ENCODE results near the gene SAMD7.

The SAMD7 gene

DNA sequence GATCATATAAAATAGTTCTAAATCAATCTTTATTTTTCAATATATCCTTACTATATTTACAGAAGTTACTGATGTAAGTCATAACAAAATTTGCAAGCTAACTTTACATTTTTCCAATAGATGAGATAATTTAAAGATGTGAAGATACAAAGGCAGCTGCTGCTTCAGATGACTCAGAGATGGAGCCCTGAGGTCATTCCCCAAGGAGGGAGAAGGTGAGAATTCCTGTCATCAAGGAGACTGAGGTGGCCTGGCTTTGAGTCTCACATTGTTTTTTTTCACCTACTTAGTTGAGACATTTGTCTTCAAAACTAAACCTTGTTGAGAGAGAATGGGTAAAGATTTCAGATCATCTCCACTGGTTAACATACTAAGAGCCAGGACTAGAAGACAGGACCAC, 3.9 kb upstream of the SAMD7 start:
- no peak for DNase-seq

DNA sequence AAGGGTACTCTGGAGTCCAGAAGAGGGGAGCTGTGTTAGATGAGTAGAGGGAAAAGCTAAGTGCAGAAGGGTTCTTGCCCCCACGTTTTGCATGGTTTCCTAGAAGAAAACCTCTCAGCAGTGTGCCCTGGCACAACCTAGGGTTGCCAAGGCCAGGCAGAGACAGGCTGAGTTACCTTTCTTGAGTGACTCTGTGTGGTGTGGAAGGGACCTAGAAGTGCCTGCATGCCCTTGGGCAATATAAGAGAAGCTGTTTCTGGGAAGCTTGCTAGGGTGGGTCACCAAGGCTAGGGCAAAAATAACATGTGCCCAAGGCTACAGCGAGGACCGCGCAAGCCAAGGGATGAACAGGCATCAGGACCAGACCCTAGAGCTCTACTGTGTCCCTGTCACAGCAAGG, 3.4 kb upstream of the SAMD7 start:
- no peak for DNase-seq

GRCh38 chr3:169913323-169913722, 2.0 kb downstream of the SAMD7 start:
- no peak for DNase-seq

DNA sequence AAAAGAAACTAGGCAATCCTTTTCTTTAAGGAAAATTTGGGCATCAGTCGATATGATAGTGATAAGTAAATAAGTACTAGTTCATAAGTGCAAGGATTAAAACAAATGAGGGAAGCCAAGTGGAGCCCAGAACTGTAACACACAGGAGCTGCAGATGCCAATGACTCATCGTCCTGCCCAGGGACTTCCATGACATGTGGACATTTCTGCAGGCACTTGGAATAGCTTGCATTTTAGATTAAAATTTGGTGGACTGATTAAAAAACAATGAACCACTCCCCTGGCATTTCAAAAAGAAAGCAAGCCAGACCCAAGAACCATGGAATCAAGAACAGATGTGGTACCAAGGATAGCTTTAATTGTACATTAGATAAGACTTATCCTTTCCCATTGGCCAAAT, 2.9 kb downstream of the SAMD7 start:
- DNase-seq = no peak

GRCh38 chr3:169923189-169923588, 11.8 kb downstream of the SAMD7 start:
- no peak for DNase-seq

DNA sequence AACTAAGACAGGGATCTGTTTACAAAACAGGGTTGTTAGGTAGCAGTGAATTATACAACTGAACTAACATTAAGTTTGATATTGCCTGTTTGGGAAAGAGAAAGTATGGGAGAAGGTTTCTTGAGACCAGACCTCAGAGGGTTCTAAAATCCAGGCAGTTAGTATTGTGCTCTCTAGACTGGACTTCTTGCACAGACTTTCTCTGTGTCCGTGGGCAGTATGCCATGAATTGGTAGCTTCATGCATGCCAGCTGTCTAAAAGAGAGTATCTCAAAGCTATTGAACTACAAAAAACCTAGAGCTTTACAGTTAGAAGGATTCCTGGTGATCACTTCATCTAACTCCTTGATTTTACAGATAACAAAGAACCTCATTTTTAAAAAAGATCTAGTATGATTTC, 12.5 kb downstream of the SAMD7 start:
- no peak for DNase-seq

DNA sequence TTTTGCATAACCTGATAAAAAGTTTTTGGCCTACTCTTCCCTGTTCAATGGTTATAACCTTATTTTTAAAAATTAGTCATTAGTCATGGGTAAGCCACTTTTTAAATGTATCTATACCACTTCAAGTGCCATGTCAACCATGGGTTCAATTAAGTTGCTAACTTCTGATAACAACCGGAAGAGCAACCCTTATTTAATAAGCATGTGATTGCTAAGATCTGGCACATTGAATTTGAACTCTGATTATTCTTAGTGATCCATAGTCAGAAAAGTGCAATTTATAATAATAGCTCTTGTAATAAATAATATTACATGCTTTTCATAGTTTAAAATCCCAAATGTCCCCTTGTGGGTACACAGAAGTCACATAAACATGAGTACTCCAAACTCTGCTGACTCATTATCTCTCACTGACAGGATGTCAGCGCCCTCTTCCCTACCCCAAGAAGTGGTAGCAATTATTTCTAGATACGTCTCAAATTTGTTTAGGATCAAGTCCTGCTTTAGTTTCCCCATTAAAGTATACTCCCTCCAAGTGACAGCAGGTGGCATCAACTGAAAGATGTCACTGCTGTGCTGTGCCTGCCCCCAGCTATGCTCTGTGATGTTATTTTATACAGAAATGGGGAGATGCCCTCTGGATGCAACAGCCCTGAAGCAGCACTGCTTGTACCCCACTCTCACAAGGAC, 18.6 kb downstream of the SAMD7 start:
- DNase-seq = no peak

DNA sequence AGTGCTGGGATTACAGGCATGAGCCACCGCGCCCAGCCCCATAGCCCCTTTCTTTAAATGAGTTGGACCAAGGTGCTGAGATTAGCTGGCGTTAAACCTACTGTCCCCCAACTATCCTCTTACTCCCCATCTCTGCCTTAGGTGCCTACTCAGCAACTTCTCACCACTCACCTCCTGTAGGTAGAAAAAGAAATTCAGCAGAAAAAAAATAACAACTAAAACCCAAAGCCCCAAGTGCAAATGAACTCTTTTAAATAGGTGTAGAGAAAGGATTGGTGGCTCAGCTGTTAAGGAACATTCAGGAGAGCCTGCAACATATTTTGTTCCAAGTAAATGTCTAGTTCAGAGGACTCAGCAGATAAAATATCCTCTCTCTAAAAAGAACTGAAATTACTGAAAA, 19.5 kb downstream of the SAMD7 start:
- DNase-seq = no peak

GRCh38 chr3:169931747-169932520, 20.6 kb downstream of the SAMD7 start:
- no peak for DNase-seq

DNA sequence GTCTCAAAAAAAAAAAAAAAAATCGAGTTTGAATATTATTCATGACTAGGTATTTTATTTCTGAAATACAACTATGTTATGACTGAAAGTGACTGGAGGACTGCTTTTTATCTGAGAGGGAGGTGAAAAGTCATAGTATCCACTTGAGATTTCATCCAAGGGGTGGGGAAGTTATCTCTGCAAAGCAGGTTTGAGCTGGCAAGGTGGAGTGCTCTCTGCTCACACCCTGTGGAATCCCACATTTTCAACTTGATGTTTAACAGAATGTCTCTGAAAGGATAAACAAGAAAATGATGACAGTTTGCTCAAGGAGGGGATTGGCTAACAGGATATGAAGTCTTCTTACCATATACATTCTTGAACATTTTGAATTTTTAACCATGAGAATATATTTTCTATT, 27.9 kb downstream of the SAMD7 start:
- DNase-seq = no peak

DNA sequence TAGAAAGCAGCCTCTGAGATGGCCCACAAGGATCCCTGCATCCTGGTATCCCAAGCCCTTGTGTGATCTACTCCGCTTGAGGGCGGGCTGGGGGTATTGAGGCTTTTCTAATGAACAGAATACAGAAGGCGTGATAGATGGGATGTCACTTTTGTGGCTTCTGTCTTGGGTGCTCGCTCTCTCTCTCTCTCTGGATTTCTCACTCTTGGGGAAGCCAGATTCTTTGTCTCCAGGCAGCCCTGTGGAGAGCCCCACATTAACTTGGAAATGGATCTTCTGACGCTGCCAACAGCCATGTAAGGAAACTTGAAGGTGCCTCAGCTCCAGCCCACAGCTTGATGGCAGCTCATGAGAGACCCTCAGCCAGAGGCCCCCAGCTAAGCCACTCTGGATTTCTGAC, 28.4 kb downstream of the SAMD7 start:
- no peak for DNase-seq

- DNase-seq = no peak
These were observed 29.3 kb downstream of the SAMD7 start for GRCh38 chr3:169940470-169941181.

GRCh38 chr3:169945313-169945712, 33.9 kb downstream of the SAMD7 start:
- peak in 1 of 51 donors; percentile 1 for DNase-seq

- no peak for DNase-seq
These were observed 35.0 kb downstream of the SAMD7 start for GRCh38 chr3:169946336-169946735.

- no peak for DNase-seq
These were observed 37.4 kb downstream of the SAMD7 start for GRCh38 chr3:169948559-169949448.

- DNase-seq = no peak
These were observed 40.7 kb downstream of the SAMD7 start for GRCh38 chr3:169952045-169952444.

- no peak for DNase-seq
These were observed 42.2 kb downstream of the SAMD7 start for GRCh38 chr3:169953462-169954141.

DNA sequence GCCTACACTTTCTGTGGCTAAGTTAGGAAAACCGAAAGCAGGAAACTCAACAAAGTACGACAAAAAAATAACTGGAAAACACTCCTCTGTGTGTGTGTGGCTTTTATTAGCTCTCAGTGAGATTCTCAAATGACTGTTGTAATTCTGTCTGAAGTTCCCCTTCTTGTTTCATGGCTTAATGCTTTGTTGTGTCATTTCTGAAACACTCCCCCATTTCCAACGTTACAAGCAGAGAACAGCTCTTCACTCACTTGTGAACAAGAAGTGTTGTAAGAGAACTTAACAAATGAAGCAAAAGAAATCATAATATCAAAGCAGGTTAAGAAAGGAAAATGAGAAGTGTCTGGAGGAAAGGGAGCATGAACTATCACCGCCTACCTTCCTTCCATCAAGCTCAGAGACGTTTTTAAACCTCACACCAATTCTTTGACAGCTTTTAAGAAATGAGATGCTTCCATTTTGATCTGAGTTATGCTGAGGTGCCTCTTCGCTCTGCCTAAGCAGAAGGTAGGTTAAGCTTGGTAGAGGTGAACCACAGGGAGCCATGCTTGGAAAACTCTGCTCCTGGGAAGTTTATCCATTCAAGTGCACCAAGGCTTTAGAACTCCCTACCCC, 42.9 kb downstream of the SAMD7 start:
- no peak for DNase-seq

DNA sequence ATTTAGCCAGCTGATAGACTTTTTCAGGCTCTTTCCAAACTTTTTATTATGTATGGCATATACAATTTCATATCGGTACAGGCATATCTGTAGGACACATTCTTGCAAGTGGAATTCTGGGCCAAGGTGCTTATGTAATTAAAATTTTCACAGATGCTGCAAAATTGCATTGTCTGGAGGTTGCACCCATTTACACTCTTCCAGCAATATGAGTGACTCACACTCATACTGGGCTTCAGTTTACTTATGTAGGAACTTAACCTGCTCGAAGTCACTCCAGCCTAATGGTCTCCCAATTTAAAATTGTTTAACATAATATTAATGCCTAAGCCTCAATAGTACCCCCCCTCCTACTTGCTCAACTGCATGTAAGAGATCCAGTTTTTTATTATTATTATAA, 44.0 kb downstream of the SAMD7 start:
- no peak for DNase-seq

GRCh38 chr3:169964176-169964575, 52.8 kb downstream of the SAMD7 start:
- no peak for DNase-seq
